Measurements from ENCODE around the gene SBNO2. TPM values are rescaled to one million over a fixed set of nuclear protein-coding genes. Genes with fewer than 3 reads are reported as not detected.

SBNO2 gene
- total RNA-seq, 1 donor from 2014 or later, result 3.3 TPM

- Histone ChIP-seq H4K20me1 (ENCODE audit: low read depth) (peaks cover 23% of the 10 kb centered on the region), H3K9me3 (ENCODE audit: low read depth) (no peaks in the 10 kb centered on the region), H3K36me3 (no peaks in the 10 kb centered on the region), H3K9ac (no peak overlapping the region), H3K4me3 (no peak overlapping the region), H3K4me1 (peaks cover 10% of the 10 kb centered on the region), H3K79me2 (ENCODE audit: low read depth) (no peaks in the 10 kb centered on the region), H3K27ac (no peak overlapping the region), H3F3A (ENCODE audit: low read depth) (peaks cover 20% of the 10 kb centered on the region), H2AFZ (replicated peaks) (no peak overlapping the region), H3K27me3 (peaks cover 4% of the 10 kb centered on the region), H3K4me2 (no peak overlapping the region)
- no peak overlapping the region for H3K4me3 Mint-ChIP-seq
- no peak for DNase-seq (ENCODE audit: low spot score)
- peaks cover 2% of the 10 kb centered on the region for H3K4me1 Mint-ChIP-seq
- no peaks in the 10 kb centered on the region for H3K9me3 Mint-ChIP-seq
- TF ChIP-seq EZH2phosphoT487 (IDR thresholded peaks at IDR 0.05) (no peak), EZH2 (IDR thresholded peaks at IDR 0.05) (no peak)
- TF ChIP-seq, protein P1, sequence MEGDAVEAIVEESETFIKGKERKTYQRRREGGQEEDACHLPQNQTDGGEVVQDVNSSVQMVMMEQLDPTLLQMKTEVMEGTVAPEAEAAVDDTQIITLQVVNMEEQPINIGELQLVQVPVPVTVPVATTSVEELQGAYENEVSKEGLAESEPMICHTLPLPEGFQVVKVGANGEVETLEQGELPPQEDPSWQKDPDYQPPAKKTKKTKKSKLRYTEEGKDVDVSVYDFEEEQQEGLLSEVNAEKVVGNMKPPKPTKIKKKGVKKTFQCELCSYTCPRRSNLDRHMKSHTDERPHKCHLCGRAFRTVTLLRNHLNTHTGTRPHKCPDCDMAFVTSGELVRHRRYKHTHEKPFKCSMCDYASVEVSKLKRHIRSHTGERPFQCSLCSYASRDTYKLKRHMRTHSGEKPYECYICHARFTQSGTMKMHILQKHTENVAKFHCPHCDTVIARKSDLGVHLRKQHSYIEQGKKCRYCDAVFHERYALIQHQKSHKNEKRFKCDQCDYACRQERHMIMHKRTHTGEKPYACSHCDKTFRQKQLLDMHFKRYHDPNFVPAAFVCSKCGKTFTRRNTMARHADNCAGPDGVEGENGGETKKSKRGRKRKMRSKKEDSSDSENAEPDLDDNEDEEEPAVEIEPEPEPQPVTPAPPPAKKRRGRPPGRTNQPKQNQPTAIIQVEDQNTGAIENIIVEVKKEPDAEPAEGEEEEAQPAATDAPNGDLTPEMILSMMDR (IDR thresholded peaks at IDR 0.05), result no peak
- peaks cover 2% of the 10 kb centered on the region for H3K27me3 Mint-ChIP-seq (ENCODE audit: insufficient read depth, low read depth)
- H3K36me3 Mint-ChIP-seq, result peaks cover 3% of the 10 kb centered on the region
- H3K27ac Mint-ChIP-seq, result no peak overlapping the region
Measured at GRCh38 chr19:1080360-1081161, 93.5 kb downstream of the SBNO2 start.

GRCh38 chr19:1079566-1080111, 94.4 kb downstream of the SBNO2 start:
- Mint-ChIP-seq H3K4me1 (peaks cover 2% of the 10 kb centered on the region), H3K27me3 (ENCODE audit: insufficient read depth, low read depth) (peaks cover 2% of the 10 kb centered on the region), H3K9me3 (no peaks in the 10 kb centered on the region), H3K4me3 (no peak overlapping the region), H3K36me3 (no peaks in the 10 kb centered on the region), H3K27ac (no peak overlapping the region)
- TF ChIP-seq EZH2 (IDR thresholded peaks at IDR 0.05), result no peak
- TF ChIP-seq, protein P1 (IDR thresholded peaks at IDR 0.05), result no peak
- no peak for TF ChIP-seq EZH2phosphoT487 (IDR thresholded peaks at IDR 0.05)
- Histone ChIP-seq H3K27ac (no peak overlapping the region), H3K9me3 (ENCODE audit: low read depth) (no peaks in the 10 kb centered on the region), H3K4me3 (no peak overlapping the region), H3K4me2 (no peak overlapping the region), H3K9ac (no peak overlapping the region), H3K79me2 (ENCODE audit: low read depth) (no peaks in the 10 kb centered on the region), H3K27me3 (peaks cover 4% of the 10 kb centered on the region), H4K20me1 (ENCODE audit: low read depth) (peaks cover 23% of the 10 kb centered on the region), H3F3A (ENCODE audit: low read depth) (peaks cover 16% of the 10 kb centered on the region), H3K4me1 (peaks cover 10% of the 10 kb centered on the region), H2AFZ (replicated peaks) (no peak overlapping the region), H3K36me3 (no peaks in the 10 kb centered on the region)
- no peak for DNase-seq (ENCODE audit: low spot score)

GRCh38 chr19:1076951-1077350, 97.1 kb downstream of the SBNO2 start:
- Histone ChIP-seq H3K4me1 (peaks cover 5% of the 10 kb centered on the region), H3K27ac (no peak overlapping the region), H3K27me3 (peaks cover 11% of the 10 kb centered on the region), H2AFZ (replicated peaks) (no peak overlapping the region), H3K36me3 (no peaks in the 10 kb centered on the region), H3K4me3 (no peak overlapping the region), H3K9me3 (ENCODE audit: low read depth) (no peaks in the 10 kb centered on the region), H3K4me2 (no peak overlapping the region), H3K79me2 (ENCODE audit: low read depth) (no peaks in the 10 kb centered on the region), H3F3A (ENCODE audit: low read depth) (peaks cover 29% of the 10 kb centered on the region), H3K9ac (no peak overlapping the region), H4K20me1 (ENCODE audit: low read depth) (peaks cover 24% of the 10 kb centered on the region)
- Mint-ChIP-seq H3K9me3 (no peaks in the 10 kb centered on the region), H3K4me3 (no peak overlapping the region), H3K4me1 (peaks cover 3% of the 10 kb centered on the region), H3K27me3 (ENCODE audit: insufficient read depth, low read depth) (peaks cover 9% of the 10 kb centered on the region), H3K27ac (no peak overlapping the region), H3K36me3 (no peaks in the 10 kb centered on the region)
- DNase-seq (ENCODE audit: low spot score), result no peak
- no peak for TF ChIP-seq EZH2phosphoT487 (IDR thresholded peaks at IDR 0.05)
- TF ChIP-seq, protein P1 (IDR thresholded peaks at IDR 0.05), result no peak
- no peak for TF ChIP-seq EZH2 (IDR thresholded peaks at IDR 0.05)

All from neural progenitor cell (in vitro differentiated cells).